ENCODE measurements around the gene CEACAM18.

CEACAM18 gene

GRCh38 chr19:51480590-51480989 lies 2.3 kb downstream of the CEACAM18 start:
- H3K4me1 Mint-ChIP-seq = no peaks in the 10 kb centered on the region
- no peak for TF ChIP-seq CTCF (IDR thresholded peaks at IDR 0.05; ENCODE audit: unreplicated experiment in 3 of 3)
- peaks cover 18% of the 10 kb centered on the region for H3K9me3 Mint-ChIP-seq
- H3K27ac Mint-ChIP-seq = no peak overlapping the region
- no peak overlapping the region for H3K4me3 Mint-ChIP-seq
- H3K27me3 Mint-ChIP-seq (ENCODE audit: low read depth) = peaks cover 3% of the 10 kb centered on the region
- H3K36me3 Mint-ChIP-seq (ENCODE audit: low read depth) = no peaks in the 10 kb centered on the region

GRCh38 chr19:51485960-51486660 lies 7.8 kb downstream of the CEACAM18 start:
- no peak for TF ChIP-seq CTCF (IDR thresholded peaks at IDR 0.05; ENCODE audit: unreplicated experiment in 3 of 3)
- H3K36me3 Mint-ChIP-seq (ENCODE audit: low read depth) = no peaks in the 10 kb centered on the region
- peaks cover 12% of the 10 kb centered on the region for H3K9me3 Mint-ChIP-seq
- H3K4me3 Mint-ChIP-seq = no peak overlapping the region
- no peaks in the 10 kb centered on the region for H3K4me1 Mint-ChIP-seq
- H3K27ac Mint-ChIP-seq = no peak overlapping the region
- H3K27me3 Mint-ChIP-seq (ENCODE audit: low read depth) = peaks cover 3% of the 10 kb centered on the region

- Mint-ChIP-seq H3K9me3 (peaks cover 18% of the 10 kb centered on the region), H3K27ac (no peak overlapping the region), H3K4me1 (no peaks in the 10 kb centered on the region), H3K27me3 (ENCODE audit: low read depth) (peaks cover 2% of the 10 kb centered on the region), H3K36me3 (ENCODE audit: low read depth) (no peaks in the 10 kb centered on the region), H3K4me3 (no peak overlapping the region)
- no peak for TF ChIP-seq CTCF (IDR thresholded peaks at IDR 0.05; ENCODE audit: unreplicated experiment in 3 of 3)
Measured at GRCh38 chr19:51488491-51488890, 10.2 kb downstream of the CEACAM18 start.

GRCh38 chr19:51489113-51489512 lies 10.8 kb downstream of the CEACAM18 start:
- no peaks in the 10 kb centered on the region for H3K36me3 Mint-ChIP-seq (ENCODE audit: low read depth)
- H3K9me3 Mint-ChIP-seq = peaks cover 18% of the 10 kb centered on the region
- H3K27ac Mint-ChIP-seq = no peak overlapping the region
- H3K4me3 Mint-ChIP-seq = no peak overlapping the region
- no peaks in the 10 kb centered on the region for H3K27me3 Mint-ChIP-seq (ENCODE audit: low read depth)
- H3K4me1 Mint-ChIP-seq = no peaks in the 10 kb centered on the region
- TF ChIP-seq CTCF (IDR thresholded peaks at IDR 0.05; ENCODE audit: unreplicated experiment in 3 of 3) = no peak

- no peaks in the 10 kb centered on the region for H3K36me3 Mint-ChIP-seq (ENCODE audit: low read depth)
- no peak for TF ChIP-seq CTCF (IDR thresholded peaks at IDR 0.05; ENCODE audit: unreplicated experiment in 3 of 3)
Measured at GRCh38 chr19:51490676-51491075, 12.3 kb downstream of the CEACAM18 start.

GRCh38 chr19:51491586-51491985 lies 13.2 kb downstream of the CEACAM18 start:
- Mint-ChIP-seq H3K4me1 (no peaks in the 10 kb centered on the region), H3K36me3 (ENCODE audit: low read depth) (no peaks in the 10 kb centered on the region), H3K4me3 (no peak overlapping the region), H3K27me3 (ENCODE audit: low read depth) (no peaks in the 10 kb centered on the region), H3K27ac (no peak overlapping the region), H3K9me3 (peaks cover 12% of the 10 kb centered on the region)
- no peak for TF ChIP-seq CTCF (IDR thresholded peaks at IDR 0.05; ENCODE audit: unreplicated experiment in 3 of 3)

More at GRCh38 chr19:51490676-51491075, 12.3 kb downstream of the CEACAM18 start:
- peaks cover 14% of the 10 kb centered on the region for H3K9me3 Mint-ChIP-seq
- no peaks in the 10 kb centered on the region for H3K4me1 Mint-ChIP-seq
- H3K27ac Mint-ChIP-seq = no peak overlapping the region
- H3K27me3 Mint-ChIP-seq (ENCODE audit: low read depth) = no peaks in the 10 kb centered on the region
- H3K4me3 Mint-ChIP-seq = no peak overlapping the region

Measured in nephron (organoid).